GM19351 (cell line): ENCODE data around the gene RBM4B.
"Not testable (repeated sequence)": the region's sequence is repeated elsewhere in the genome, so short reads cannot be mapped to it uniquely, and the experiment has no call there.

Experiments
- ATAC-seq: cut with Tn5 transposase; IDR thresholded peaks from one replicate; pipeline ENCODE4 v1.9.1; 2021; ENCODE audit warnings: mild to moderate bottlenecking, moderate library complexity; ENCODE audit not compliant: unreplicated experiment

Gene RBM4B

DNA sequence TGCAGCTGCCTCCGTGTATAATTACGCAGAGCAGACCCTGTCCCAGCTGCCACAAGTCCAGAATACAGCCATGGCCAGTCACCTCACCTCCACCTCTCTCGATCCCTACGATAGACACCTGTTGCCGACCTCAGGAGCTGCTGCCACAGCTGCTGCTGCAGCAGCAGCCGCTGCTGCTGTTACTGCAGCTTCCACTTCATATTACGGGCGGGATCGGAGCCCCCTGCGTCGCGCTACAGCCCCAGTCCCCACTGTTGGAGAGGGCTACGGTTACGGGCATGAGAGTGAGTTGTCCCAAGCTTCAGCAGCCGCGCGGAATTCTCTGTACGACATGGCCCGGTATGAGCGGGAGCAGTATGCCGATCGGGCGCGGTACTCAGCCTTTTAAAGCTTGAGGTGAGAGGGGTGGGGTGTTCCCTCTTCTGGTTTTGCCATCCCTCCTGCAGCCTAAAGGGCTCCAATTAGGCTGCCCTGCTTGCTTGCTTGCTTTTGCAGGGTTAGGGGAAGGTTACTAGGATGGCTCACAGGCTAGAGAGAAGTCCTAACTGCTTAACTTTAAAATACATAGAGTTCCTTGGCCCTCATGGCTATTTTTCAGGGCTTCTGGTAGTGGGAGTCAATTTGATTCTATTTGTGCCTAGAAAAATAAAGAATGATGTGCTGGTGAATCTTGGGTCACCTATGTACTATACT, 33.8 kb downstream of the RBM4B start:
- ATAC-seq, result no peak

DNA sequence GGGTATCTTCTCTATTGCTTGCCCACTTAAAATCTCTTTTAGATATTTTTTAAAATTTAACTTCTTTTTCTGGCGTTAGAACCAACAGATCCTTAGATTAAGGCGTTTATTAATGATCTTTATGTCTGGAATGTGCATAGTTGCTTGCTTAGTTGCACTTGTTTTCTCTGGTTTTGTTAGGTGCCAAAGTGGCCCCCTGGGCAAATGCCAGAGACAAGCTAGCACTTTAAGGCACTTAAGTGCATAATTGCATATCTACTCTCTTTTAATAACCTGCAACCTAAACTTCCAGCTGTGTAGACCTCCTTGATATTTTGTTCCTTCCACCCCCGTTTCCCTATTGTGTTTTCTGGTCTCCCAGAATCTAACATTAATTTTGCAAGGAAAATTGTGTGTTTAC, 35.9 kb downstream of the RBM4B start:
- no peak for ATAC-seq

DNA sequence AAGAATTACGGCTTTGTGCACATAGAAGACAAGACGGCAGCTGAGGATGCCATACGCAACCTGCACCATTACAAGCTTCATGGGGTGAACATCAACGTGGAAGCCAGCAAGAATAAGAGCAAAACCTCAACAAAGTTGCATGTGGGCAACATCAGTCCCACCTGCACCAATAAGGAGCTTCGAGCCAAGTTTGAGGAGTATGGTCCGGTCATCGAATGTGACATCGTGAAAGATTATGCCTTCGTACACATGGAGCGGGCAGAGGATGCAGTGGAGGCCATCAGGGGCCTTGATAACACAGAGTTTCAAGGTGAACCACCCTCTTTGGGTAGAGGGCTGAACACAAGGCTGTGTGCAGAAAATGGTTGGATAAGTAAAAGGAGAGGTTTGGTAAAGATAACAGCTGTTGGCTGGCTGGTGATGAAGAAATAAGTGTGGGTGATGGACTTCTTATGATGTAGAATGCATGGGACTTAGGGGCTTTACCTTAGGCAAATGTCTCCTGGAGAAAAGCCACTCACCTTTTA, 37.8 kb downstream of the RBM4B start:
- not testable (repeated sequence) for ATAC-seq

- no peak for ATAC-seq
Measured at GRCh38 chr11:66639066-66639813, 38.4 kb downstream of the RBM4B start.

- ATAC-seq, result peak; percentile 97
Measured at GRCh38 chr11:66638177-66639065, 39.3 kb downstream of the RBM4B start, which contains the start of gene RBM4. Gene RBM4 (plus strand): TSS chr11:66638703. CDS start chr11:66639712, 1,009 bp downstream.

- no peak for ATAC-seq
Measured at GRCh38 chr11:66637557-66638176, 40.0 kb downstream of the RBM4B start.

DNA sequence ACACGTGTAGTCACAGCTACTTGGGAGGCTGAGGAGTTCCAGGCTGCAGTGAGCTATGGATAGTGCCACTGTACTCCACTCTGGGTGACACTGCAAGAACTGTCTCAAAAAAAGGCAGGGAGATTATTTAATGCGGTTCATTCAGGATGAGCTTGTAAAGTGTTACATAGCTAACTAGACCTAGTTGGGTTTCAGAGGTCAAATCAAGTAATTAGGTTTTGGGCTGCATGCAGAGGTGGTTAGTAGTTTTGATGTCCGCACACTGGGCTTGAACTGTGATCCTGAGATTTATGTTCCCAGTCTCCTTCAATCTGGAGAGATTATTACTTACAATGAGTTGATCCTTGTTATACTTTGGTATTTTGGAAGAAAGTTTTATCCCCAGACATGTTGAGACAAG, 41.3 kb downstream of the RBM4B start:
- no peak for ATAC-seq

GRCh38 chr11:66632952-66633351, 44.7 kb downstream of the RBM4B start:
- no peak for ATAC-seq

GRCh38 chr11:66631883-66632282, 45.8 kb downstream of the RBM4B start:
- no peak for ATAC-seq

DNA sequence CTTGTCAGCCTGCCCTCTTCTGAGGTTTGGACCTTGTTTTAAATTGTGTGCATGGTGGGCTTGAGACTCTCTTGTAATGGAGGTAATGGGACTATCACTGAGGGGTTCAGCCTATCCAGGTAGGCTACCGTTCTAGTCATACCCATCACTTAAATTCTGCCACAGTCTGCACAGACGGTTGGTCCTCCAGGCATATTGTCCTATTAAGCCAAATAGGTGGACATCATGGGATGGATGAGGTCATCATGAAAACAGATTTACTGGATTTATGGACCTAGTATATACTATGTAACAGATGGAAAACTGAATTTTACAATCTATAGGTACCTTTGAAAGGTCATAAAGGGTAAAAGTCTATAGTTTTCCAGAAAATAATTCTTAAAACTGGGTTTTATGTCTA, 48.3 kb downstream of the RBM4B start:
- ATAC-seq, result no peak

GRCh38 chr11:66628061-66628603, 49.6 kb downstream of the RBM4B start:
- ATAC-seq, result no peak

DNA sequence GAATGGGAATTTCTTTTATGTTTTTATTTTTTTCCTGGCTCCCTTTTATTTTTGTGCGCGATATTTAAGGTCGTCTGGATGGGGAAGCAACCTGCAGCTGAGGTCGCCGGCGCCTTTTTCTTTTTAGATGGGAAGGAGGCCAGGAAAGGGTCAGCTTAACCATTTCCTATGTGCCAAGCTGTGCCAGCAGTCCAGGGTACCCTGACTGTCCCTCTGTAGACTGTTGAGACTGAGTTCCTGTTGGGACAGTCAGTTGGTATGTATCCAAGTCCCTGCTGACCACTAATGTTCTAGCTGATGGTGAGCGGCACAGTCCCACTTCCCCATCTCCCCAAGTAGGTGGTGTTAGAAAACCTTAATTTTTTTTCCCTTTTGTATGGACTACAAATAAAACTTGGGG, 50.8 kb downstream of the RBM4B start:
- no peak for ATAC-seq

GRCh38 chr11:66626382-66626781, 51.3 kb downstream of the RBM4B start:
- no peak for ATAC-seq

DNA sequence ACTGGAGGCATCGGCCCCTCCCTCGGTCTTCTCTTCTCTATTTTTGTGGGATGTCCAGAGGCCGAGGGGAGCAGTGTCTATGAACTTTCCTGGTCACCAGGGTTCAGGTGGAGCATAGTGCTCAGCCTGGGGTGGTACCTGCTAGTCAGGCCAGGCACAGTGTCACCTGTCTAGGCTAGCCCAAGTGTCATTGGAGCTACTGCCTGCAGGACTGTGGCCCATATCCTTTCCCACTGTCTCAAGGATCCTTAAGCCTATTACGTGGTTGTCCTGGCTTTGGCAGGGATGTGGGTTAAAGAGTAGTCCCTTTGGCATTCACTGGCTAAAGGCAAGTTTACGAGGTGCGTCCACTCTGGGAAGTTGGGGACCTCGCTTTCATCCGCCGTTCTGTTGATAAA, 51.9 kb downstream of the RBM4B start:
- no peak for ATAC-seq

GRCh38 chr11:66625041-66625751, 52.5 kb downstream of the RBM4B start:
- no peak for ATAC-seq

DNA sequence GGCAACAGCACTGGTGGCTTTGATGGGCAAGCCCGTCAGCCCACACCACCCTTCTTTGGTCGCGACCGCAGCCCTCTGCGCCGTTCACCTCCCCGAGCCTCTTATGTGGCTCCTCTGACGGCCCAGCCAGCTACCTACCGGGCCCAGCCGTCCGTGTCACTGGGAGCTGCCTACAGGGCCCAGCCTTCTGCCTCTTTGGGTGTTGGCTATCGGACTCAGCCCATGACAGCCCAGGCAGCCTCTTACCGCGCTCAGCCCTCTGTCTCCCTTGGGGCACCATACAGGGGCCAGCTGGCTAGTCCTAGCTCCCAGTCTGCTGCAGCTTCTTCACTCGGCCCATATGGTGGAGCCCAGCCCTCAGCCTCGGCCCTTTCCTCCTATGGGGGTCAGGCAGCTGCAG, 53.2 kb downstream of the RBM4B start:
- no peak for ATAC-seq

GRCh38 chr11:66619080-66619554, 58.6 kb downstream of the RBM4B start:
- no peak for ATAC-seq

DNA sequence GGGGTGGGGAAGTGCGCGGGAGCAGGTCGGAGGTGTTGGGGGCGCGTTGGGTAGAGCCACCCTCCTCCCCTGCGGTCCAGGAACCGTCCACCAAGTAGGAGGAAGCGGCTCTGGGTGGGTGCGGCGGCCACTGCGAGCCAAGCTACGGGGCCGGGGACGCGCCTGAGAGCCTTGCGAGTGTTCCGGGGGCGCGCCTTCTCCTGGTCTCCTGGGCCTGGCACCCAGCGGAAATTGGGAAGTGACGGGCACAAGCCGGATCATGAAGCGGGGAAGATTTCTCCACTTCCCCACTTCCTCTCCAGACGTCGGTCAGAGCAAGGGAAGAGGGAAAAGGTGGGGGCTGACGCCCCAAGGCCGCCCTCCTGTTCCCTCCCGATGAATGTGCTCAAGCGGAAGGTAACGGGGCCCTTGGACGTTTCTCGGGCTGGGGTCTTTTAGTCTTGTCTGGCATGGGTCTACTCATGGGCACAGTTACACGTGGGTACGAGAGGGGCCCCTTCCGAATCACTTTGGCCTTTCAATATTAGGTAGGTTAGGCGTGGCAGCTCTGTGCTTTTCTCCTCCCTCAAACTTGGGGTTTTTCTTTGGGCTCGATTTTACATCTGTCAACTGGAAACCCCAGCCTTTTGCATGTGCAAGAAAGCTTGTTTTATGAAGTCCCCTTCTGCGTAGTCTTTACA, 60.4 kb downstream of the RBM4B start:
- no peak for ATAC-seq
